GM19099 (cell line): ENCODE results near the gene PPT2.
A peak's percentile ranks its signal among the peaks of the same experiment; 100 is the strongest.

Experiments
- POLR2A ChIP-seq: IDR thresholded peaks from 3 replicates; pipeline ENCODE4 v1.6.1; 2011; ENCODE audit warnings: low read depth; ENCODE audit not compliant: insufficient read length; ENCODE audit errors: extremely low read depth

PPT2 gene

GRCh38 chr6:32187725-32188380, 33.9 kb downstream of the PPT2 start:
- TF ChIP-seq POLR2A: peak; percentile 13

- TF ChIP-seq POLR2A: no peak
Measured at GRCh38 chr6:32188381-32189068, 34.6 kb downstream of the PPT2 start.

DNA sequence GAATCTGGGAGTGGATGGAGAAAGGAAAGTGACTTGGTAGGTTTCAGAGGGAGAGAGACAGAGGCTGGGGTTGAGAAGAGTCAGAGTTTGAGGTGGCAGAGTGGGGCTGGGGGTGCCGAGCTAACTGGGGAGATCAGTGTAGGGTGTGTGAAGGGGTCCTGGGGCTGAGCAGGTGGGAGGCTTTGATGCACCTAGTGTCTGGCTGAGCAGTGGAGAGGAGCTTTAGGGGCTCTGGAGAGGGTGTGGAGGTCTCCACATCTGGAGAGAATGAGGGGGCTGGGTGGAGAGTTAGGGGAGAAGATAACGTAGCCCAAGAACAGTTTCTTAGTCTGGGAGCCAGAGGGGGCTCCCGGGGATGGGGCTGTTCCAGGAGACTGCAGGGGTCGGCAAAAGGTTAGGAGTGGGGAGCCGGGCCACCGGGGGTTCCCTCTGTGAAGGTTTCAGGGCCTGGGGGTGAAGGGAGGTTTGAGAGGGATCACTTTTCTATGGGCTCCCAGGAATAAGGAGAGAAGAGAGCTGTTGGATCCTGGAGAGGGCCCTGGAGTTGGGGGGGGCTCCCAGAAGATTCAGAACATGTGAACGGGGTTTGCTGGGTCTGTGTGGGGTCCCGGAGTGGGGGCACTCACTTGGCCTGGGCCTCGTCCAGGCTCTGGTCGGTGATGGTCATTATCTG, 35.3 kb downstream of the PPT2 start:
- TF ChIP-seq POLR2A: no peak

- TF ChIP-seq POLR2A: no peak
Measured at GRCh38 chr6:32189742-32190053, 35.8 kb downstream of the PPT2 start.

DNA sequence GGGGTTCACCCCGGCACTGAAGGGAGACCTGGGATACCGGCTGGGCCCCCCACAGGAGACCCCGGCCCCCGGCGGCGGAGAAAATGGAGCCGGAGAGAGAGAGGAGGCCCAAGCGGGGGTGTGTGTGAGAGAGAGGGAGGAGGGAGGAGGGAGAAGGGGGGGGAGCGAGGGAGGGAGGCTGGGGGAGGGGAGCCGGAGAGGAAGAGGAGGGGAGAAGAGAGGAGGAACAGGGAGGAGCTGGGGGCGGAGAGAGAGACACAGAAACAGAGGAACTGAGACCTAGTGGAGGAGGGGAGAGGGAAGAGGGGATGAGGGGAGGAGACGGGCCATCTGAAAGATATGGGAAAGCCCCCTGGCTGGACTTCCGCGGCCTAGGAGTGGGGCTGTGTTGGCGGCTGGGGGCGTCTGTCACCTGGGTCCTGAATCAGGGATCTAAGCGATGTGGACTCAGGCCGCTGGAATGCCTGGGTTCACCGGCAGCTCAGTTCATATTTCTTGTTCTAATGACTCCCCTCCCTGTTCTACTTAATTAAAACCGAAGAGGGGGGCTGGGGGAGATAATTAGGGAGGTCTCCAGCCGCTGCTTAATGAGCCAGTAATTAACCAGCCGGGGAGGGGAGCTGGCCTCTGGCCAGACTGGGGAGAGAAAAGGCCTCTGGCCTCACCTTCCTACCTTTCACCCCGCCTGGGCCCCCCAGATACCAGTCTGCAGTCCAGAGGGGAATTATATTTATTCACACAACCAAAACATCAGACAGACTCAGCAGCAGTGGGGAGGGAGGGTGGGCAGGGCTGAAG, 36.3 kb downstream of the PPT2 start, which contains the start of gene PBX2:
Gene PBX2, minus strand, starts transcription at position 149 of the 798 bp plus-strand sequence. CDS start 287 bp downstream, outside the sequence.
- peak; percentile 74 for TF ChIP-seq POLR2A

- peak; percentile 23 for TF ChIP-seq POLR2A
Measured at GRCh38 chr6:32190911-32191677, 37.2 kb downstream of the PPT2 start.

GRCh38 chr6:32191696-32192607, 38.0 kb downstream of the PPT2 start:
- TF ChIP-seq POLR2A: peak; percentile 39

DNA sequence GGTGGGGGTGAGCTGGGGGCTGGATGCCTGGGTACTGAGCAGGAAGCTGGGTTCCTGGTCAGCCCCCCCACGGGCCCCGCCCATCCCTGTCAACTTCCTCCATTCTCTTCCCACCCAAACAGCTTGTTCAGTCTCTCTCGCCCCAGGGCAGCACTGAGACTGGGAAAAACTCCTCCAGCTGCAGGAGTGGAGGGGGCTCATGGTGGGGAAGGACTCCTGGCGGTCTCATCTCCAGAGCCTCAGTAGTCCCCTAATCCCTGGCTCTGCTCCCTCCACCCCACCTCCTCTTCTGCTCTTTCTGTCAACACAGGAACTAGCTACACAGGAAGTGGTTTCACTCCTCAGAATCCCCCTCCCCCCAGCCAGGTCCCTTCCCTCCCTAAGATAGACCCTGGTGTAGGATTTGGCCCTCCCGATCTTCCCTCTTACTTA, 38.7 kb downstream of the PPT2 start, which contains the start of gene GPSM3:
Gene GPSM3, minus strand, starts transcription at position 36 of the 432 bp plus-strand sequence. CDS start 130 bp downstream, outside the sequence.
- peak; percentile 62 for TF ChIP-seq POLR2A

- no peak for TF ChIP-seq POLR2A
Measured at GRCh38 chr6:32194388-32194787, 40.4 kb downstream of the PPT2 start.

DNA sequence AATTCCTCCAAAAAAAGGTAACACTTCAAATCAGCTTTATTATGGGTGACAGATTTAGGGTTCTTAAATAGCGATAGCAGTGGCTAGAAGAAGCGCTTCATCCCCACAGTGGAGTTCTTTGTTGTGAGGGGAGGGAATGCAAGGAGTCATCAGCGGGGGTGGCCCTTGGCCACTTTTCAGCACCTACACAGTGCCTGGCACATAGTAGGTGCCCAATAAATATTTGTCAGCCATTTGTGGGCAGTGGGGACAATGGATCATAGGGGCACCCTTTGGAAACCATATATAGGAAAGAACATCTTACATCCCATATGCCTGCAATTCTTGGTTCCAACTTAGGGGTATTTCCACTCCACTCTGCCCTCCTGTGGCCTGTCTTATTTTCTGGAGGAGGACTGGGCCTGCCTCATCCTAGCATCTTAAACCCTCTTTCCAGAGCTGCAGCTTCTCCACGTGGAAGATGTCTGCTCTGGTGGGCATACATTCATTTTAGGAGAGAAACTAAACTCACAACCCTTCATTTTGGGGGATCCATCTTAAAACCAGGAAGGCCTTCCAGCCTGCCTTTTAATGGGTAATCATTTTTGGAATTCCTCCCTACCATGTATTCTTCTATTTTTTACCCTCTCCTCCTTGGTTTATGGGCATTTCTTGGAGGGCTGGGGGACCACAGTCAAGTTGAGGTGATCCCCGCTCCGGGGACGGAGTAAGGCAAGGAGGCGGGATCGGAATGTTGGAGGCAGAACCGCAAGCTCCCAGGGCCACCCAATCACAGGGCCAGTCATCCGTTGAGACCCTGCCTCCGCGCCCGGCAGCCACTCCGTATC, 41.1 kb downstream of the PPT2 start:
- peak; percentile 60 for TF ChIP-seq POLR2A

- TF ChIP-seq POLR2A: no peak
Measured at GRCh38 chr6:32195652-32195901, 41.6 kb downstream of the PPT2 start.

GRCh38 chr6:32195902-32196681, 42.2 kb downstream of the PPT2 start:
- peak; percentile 92 for TF ChIP-seq POLR2A
